ENCODE measurements around the gene CPT2. TPM values are rescaled to one million over a fixed set of nuclear protein-coding genes. Genes with fewer than 3 reads are reported as not detected.

CPT2 gene
- polyA plus RNA-seq, 2 of the 4 experiments (the other 2 are of a cell fraction), result 5.9 to 8.4 TPM

DNA sequence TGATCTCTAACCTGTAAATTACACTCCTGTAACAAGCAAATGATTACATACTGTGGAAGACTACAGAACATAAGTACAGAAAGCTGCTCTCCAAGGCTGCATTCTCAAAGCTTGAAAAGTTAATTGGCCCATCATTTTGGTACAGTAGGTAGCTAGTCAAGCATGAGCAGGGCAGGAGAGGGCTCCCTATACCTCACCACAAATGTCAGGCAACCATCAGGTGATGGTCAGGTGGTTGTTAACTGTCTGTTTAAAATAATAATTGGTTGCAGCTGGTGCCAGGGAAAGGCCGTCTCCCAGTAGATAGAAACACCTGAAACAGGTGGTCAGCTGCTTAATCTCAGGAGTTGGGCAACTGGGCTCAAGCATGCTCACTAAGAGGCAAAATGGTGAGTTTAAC lies 41.1 kb upstream of the CPT2 start:
- Histone ChIP-seq H3K9me3 (no peaks in the 10 kb centered on the region), H3K27ac (no peak overlapping the region), H3K4me3 (no peak overlapping the region), H3K4me1 (peaks cover 8% of the 10 kb centered on the region; the same call in 1 of the 3 replicates), H3K4me2 (no peak overlapping the region)
- ATAC-seq (no peak), FAIRE-seq (no peak), DNase-seq (ENCODE audit: low read depth in 1 of 2, low spot score in 1 of 2) (no peak)
- TF ChIP-seq HDAC2 (IDR thresholded peaks at IDR 0.05), result no peak
- no peak for TF ChIP-seq POLR2AphosphoS2 (conservative IDR thresholded peaks at IDR 0.05; ENCODE audit: low read length)
- TF ChIP-seq, protein P1, sequence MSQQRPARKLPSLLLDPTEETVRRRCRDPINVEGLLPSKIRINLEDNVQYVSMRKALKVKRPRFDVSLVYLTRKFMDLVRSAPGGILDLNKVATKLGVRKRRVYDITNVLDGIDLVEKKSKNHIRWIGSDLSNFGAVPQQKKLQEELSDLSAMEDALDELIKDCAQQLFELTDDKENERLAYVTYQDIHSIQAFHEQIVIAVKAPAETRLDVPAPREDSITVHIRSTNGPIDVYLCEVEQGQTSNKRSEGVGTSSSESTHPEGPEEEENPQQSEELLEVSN (IDR thresholded peaks at IDR 0.05; ENCODE audit: borderline replicate concordance, low read depth), result no peak
- TF ChIP-seq, protein P2, sequence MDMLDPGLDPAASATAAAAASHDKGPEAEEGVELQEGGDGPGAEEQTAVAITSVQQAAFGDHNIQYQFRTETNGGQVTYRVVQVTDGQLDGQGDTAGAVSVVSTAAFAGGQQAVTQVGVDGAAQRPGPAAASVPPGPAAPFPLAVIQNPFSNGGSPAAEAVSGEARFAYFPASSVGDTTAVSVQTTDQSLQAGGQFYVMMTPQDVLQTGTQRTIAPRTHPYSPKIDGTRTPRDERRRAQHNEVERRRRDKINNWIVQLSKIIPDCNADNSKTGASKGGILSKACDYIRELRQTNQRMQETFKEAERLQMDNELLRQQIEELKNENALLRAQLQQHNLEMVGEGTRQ (IDR thresholded peaks at IDR 0.05), result no peak
- no peak for TF ChIP-seq ZFP36 (IDR thresholded peaks at IDR 0.05; ENCODE audit: borderline replicate concordance, partially characterized antibody)
- no peak for TF ChIP-seq HOXB13 (CRISPR knock-in tag; IDR thresholded peaks at IDR 0.05; ENCODE audit: low read depth)
- no peak for TF ChIP-seq JUN (IDR thresholded peaks at IDR 0.05)
- no peak for TF ChIP-seq FOXS1 (CRISPR knock-in tag; IDR thresholded peaks at IDR 0.05)
- TF ChIP-seq RCOR1 (IDR thresholded peaks at IDR 0.05; ENCODE audit: low read depth, low read length), result no peak
- ChIA-PET POLR2A (no interaction called here), CTCF (interaction anchor here (1.0 to 1.1 kb wide), 3 partner anchors 9 to 234 kb away, joined by 3 read pairs; partner anchors contain the start of gene ECHDC2)
- 100% methylated on average over 1 of the region's 1 CpG for WGBS (ENCODE audit: missing lambda C conversion rate)

DNA sequence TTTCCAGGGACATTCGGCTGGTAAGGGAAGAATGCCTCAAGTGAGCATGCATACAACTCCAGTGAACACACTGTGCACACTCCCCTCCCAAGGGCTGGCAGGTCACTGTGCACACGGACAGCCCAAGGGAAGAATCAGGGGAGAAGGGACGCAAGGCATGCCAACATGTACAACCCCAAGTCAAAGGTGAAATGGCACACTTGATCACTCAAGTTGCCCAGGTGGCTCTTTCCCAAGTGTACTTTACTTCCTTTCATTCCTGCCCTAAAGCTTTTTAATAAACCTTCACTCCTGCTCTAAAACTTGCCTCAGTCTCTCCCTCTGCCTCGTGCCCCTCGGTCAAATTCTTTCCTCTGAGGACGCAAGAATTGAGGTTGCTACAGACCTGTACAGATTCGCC lies 40.7 kb upstream of the CPT2 start:
- Histone ChIP-seq H3K4me3 (no peak overlapping the region), H3K9me3 (no peaks in the 10 kb centered on the region)
- FAIRE-seq, result no peak

DNA sequence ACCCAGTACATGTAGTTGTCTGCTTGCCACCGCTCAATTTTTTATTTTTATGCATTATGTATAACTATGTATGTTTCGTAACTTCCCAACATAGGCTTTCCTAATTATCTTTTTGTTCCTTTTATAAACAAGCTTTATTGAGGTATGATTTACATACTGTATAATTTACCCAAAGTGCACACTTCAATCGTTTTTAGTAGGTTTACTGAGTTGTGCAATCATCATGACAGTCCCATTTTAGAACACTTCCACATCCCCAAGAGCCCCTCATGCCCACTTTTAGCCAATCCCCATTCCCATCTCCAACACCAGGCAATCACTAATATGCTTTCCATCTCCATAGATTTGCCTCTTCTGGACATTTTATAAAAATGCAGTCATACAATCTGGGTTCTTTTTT lies 39.8 kb upstream of the CPT2 start:
- ATAC-seq (no peak), FAIRE-seq (no peak), DNase-seq (ENCODE audit: low read depth in 1 of 2, low spot score in 1 of 2) (no peak)
- Histone ChIP-seq H3K4me3 (no peak overlapping the region), H3K27ac (no peak overlapping the region), H3K4me2 (no peak overlapping the region), H3K4me1 (peaks cover 8% of the 10 kb centered on the region; the same call in 1 of the 3 replicates), H3K9me3 (no peaks in the 10 kb centered on the region)
- 68% methylated on average over 3 of the region's 3 CpGs for WGBS (ENCODE audit: missing lambda C conversion rate)
- POLR2A ChIA-PET, result no interaction called here
- no peak for TF ChIP-seq MAFK (IDR thresholded peaks at IDR 0.05; ENCODE audit: partially characterized antibody)
- TF ChIP-seq SMC3 (IDR thresholded peaks at IDR 0.05), result no peak
- TF ChIP-seq, protein P1 (IDR thresholded peaks at IDR 0.05; ENCODE audit: borderline replicate concordance, low read depth), result no peak
- no peak for TF ChIP-seq RFX5 (IDR thresholded peaks at IDR 0.05)
- no peak for TF ChIP-seq HEYL (CRISPR knock-in tag; IDR thresholded peaks at IDR 0.05)
- no peak for TF ChIP-seq CHD4 (IDR thresholded peaks at IDR 0.05; ENCODE audit: borderline replicate concordance)
- CTCF ChIA-PET, result interaction anchor here (1.1 kb wide), 3 partner anchors 10 to 234 kb away, joined by 3 to 5 read pairs (median 3); no protein-coding TSS in a partner anchor

More for the DNA sequence above, 40.7 kb upstream of the CPT2 start:
- no peak overlapping the region for H3K27ac ChIP-seq
- TF ChIP-seq CBX2 (IDR thresholded peaks at IDR 0.05; ENCODE audit: borderline replicate concordance, low read depth), result no peak
- H3K4me1 ChIP-seq, result peaks cover 8% of the 10 kb centered on the region; the same call in 1 of the 3 replicates
- POLR2A ChIA-PET, result no interaction called here
- no peak for ATAC-seq
- CTCF ChIA-PET, result interaction anchor here (1.0 to 1.1 kb wide), 2 partner anchors 10 to 17 kb away, joined by 3 read pairs; no protein-coding TSS in a partner anchor
- 90% methylated on average over 7 of the region's 7 CpGs for WGBS (ENCODE audit: missing lambda C conversion rate)
- DNase-seq (ENCODE audit: low read depth in 1 of 2, low spot score in 1 of 2), result no peak
- H3K4me2 ChIP-seq, result no peak overlapping the region

DNA sequence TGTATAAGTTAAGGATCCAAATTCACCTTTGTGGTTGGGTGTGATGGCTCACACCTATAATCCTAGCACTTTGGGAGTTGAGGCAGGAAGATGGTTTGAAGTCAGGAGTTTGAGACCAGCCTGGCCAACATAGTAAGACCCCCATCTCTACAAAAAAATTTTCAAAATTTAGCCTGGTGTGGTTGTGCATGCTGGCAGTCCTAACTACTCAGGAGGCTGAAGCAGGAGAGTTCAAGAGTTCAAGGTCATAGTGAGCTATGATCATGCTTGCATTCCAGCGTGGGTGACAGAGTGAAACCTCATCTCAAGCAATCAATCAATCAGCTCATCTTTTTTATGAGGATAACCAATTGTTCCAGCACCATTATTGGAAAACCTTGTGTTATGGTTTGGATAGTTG lies 37.7 kb upstream of the CPT2 start:
- WGBS (ENCODE audit: missing lambda C conversion rate), result 82% methylated on average over 1 of the region's 1 CpG
- H3K4me3 ChIP-seq, result no peak overlapping the region
- FAIRE-seq (no peak), ATAC-seq (no peak), DNase-seq (ENCODE audit: low read depth in 1 of 2, low spot score in 1 of 2) (no peak)
- ChIA-PET CTCF (interaction anchor here (0.9 to 1.4 kb wide), 3 partner anchors 13 to 237 kb away, joined by 3 read pairs; partner anchors contain the start of gene ECHDC2), POLR2A (no interaction called here)
- no peak overlapping the region for H3K4me2 ChIP-seq
- no peaks in the 10 kb centered on the region for H3K9me3 ChIP-seq
- no peak overlapping the region for H3K27ac ChIP-seq
- H3K4me1 ChIP-seq, result peaks cover 17% of the 10 kb centered on the region
- TF ChIP-seq RNF2 (IDR thresholded peaks at IDR 0.05; ENCODE audit: borderline replicate concordance, low read depth) (no peak), FOSB (CRISPR knock-in tag; IDR thresholded peaks at IDR 0.05) (no peak), KDM5A (IDR thresholded peaks at IDR 0.05) (no peak), EP300 (IDR thresholded peaks at IDR 0.05) (no peak), FOXS1 (CRISPR knock-in tag; IDR thresholded peaks at IDR 0.05) (no peak), HOXA7 (CRISPR knock-in tag; IDR thresholded peaks at IDR 0.05) (no peak), EHF (CRISPR knock-in tag; IDR thresholded peaks at IDR 0.05) (no peak), ZC3H11A (IDR thresholded peaks at IDR 0.05) (no peak), JUN (IDR thresholded peaks at IDR 0.05) (no peak), BHLHE40 (IDR thresholded peaks at IDR 0.05; ENCODE audit: low read depth, low read length) (no peak)
- TF ChIP-seq, protein P3, sequence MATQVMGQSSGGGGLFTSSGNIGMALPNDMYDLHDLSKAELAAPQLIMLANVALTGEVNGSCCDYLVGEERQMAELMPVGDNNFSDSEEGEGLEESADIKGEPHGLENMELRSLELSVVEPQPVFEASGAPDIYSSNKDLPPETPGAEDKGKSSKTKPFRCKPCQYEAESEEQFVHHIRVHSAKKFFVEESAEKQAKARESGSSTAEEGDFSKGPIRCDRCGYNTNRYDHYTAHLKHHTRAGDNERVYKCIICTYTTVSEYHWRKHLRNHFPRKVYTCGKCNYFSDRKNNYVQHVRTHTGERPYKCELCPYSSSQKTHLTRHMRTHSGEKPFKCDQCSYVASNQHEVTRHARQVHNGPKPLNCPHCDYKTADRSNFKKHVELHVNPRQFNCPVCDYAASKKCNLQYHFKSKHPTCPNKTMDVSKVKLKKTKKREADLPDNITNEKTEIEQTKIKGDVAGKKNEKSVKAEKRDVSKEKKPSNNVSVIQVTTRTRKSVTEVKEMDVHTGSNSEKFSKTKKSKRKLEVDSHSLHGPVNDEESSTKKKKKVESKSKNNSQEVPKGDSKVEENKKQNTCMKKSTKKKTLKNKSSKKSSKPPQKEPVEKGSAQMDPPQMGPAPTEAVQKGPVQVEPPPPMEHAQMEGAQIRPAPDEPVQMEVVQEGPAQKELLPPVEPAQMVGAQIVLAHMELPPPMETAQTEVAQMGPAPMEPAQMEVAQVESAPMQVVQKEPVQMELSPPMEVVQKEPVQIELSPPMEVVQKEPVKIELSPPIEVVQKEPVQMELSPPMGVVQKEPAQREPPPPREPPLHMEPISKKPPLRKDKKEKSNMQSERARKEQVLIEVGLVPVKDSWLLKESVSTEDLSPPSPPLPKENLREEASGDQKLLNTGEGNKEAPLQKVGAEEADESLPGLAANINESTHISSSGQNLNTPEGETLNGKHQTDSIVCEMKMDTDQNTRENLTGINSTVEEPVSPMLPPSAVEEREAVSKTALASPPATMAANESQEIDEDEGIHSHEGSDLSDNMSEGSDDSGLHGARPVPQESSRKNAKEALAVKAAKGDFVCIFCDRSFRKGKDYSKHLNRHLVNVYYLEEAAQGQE (IDR thresholded peaks at IDR 0.05), result no peak
- TF ChIP-seq, protein P2 (IDR thresholded peaks at IDR 0.05), result no peak

All from A549 (cell line).